ENCODE measurements around the gene TLE1.

DNA sequence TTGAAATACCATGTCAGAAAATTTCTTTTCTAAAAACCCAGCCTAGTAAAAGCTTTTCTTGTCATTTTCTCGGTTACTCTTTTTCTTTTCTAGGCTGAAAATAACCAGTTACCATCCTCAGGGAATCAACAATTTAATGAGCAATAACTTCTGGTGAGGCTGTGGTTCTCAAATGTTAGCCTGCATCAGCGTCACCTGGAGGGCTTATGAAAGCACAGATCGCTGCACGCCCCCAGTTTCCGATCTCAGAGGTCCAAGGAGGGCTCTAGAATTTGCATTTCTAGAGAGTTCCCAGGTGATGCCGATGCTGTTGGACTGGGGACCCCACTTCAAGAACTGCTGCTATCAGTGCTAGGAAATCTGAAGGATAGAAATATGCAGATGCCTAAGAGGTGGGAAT is 28.9 kb upstream of the TLE1 start:
- TF ChIP-seq EP300 (IDR thresholded peaks at IDR 0.05), result no peak
- TF ChIP-seq, protein P1, sequence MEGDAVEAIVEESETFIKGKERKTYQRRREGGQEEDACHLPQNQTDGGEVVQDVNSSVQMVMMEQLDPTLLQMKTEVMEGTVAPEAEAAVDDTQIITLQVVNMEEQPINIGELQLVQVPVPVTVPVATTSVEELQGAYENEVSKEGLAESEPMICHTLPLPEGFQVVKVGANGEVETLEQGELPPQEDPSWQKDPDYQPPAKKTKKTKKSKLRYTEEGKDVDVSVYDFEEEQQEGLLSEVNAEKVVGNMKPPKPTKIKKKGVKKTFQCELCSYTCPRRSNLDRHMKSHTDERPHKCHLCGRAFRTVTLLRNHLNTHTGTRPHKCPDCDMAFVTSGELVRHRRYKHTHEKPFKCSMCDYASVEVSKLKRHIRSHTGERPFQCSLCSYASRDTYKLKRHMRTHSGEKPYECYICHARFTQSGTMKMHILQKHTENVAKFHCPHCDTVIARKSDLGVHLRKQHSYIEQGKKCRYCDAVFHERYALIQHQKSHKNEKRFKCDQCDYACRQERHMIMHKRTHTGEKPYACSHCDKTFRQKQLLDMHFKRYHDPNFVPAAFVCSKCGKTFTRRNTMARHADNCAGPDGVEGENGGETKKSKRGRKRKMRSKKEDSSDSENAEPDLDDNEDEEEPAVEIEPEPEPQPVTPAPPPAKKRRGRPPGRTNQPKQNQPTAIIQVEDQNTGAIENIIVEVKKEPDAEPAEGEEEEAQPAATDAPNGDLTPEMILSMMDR (IDR thresholded peaks at IDR 0.05), result no peak

Data from stomach (tissue), 4 donors.